ENCODE measurements around the gene MAGEA10. TPM values are rescaled to one million over a fixed set of nuclear protein-coding genes. Genes with fewer than 3 reads are reported as not detected.

MAGEA10 gene
- total RNA-seq, 2 donors from 2014 or later = not detected

- H3K27me3 Mint-ChIP-seq (ENCODE audit: insufficient read depth) = no peaks in the 10 kb centered on the region
- no peaks in the 10 kb centered on the region for H3K4me1 ChIP-seq (ENCODE audit: control insufficient read depth, insufficient read depth, low read length)
- H3K9me3 ChIP-seq (ENCODE audit: control insufficient read depth, low read length) = no peaks in the 10 kb centered on the region
- no peak overlapping the region for H3K9ac ChIP-seq (ENCODE audit: extremely low read depth, low read length, poor library complexity, severe bottlenecking)
- peaks cover 4% of the 10 kb centered on the region for H3K4me1 Mint-ChIP-seq
- H3K4me3 Mint-ChIP-seq = no peak overlapping the region
- H3K36me3 Mint-ChIP-seq (ENCODE audit: low read depth) = no peaks in the 10 kb centered on the region
- H3K4me3 ChIP-seq (ENCODE audit: low read length) = no peak overlapping the region
- H3K27me3 ChIP-seq (ENCODE audit: control insufficient read depth, insufficient read depth, low read length, poor library complexity, severe bottlenecking) = no peaks in the 10 kb centered on the region
- H3K27ac Mint-ChIP-seq = no peak overlapping the region
- DNase-seq = no peak
- TF ChIP-seq CTCF (conservative IDR thresholded peaks at IDR 0.05) = no peak
- WGBS, 2 experiments (ENCODE audit: insufficient coverage in 1 of 2, insufficient read length in 1 of 2) = 93% methylated on average over 1 of the region's 2 CpGs; no CpG with 5 or more reads in 1 of the 2 experiments
- no peak overlapping the region for H3K27ac ChIP-seq (ENCODE audit: low read depth, low read length)
- H3K9me3 Mint-ChIP-seq = peaks cover 56% of the 10 kb centered on the region
- H3K36me3 ChIP-seq (ENCODE audit: control insufficient read depth, insufficient read depth, low read length) = no peaks in the 10 kb centered on the region
These were observed 17.5 kb upstream of the MAGEA10 start for GRCh38 chrX:152155766-152156310.

- Histone ChIP-seq H3K36me3 (ENCODE audit: control insufficient read depth, insufficient read depth, low read length) (no peaks in the 10 kb centered on the region), H3K9ac (ENCODE audit: extremely low read depth, low read length, poor library complexity, severe bottlenecking) (no peak overlapping the region), H3K9me3 (ENCODE audit: control insufficient read depth, low read length) (no peaks in the 10 kb centered on the region), H3K27ac (ENCODE audit: low read depth, low read length) (no peak overlapping the region), H3K27me3 (ENCODE audit: control insufficient read depth, insufficient read depth, low read length, poor library complexity, severe bottlenecking) (no peaks in the 10 kb centered on the region), H3K4me1 (ENCODE audit: control insufficient read depth, insufficient read depth, low read length) (no peaks in the 10 kb centered on the region), H3K4me3 (ENCODE audit: low read length) (no peak overlapping the region)
- 100% methylated on average over 1 of the region's 1 CpG; no CpG with 5 or more reads in 1 of the 2 experiments for WGBS, 2 experiments (ENCODE audit: insufficient coverage in 1 of 2, insufficient read length in 1 of 2)
- no peak for TF ChIP-seq CTCF (conservative IDR thresholded peaks at IDR 0.05)
- Mint-ChIP-seq H3K27ac (no peak overlapping the region), H3K27me3 (ENCODE audit: insufficient read depth) (no peaks in the 10 kb centered on the region), H3K4me1 (peaks cover 4% of the 10 kb centered on the region), H3K9me3 (peaks cover 59% of the 10 kb centered on the region), H3K36me3 (ENCODE audit: low read depth) (no peaks in the 10 kb centered on the region), H3K4me3 (no peak overlapping the region)
- DNase-seq = peak; percentile 59
These were observed 15.7 kb upstream of the MAGEA10 start for GRCh38 chrX:152154050-152154449.

GRCh38 chrX:152151256-152151655 is 12.9 kb upstream of the MAGEA10 start:
- Histone ChIP-seq H3K36me3 (ENCODE audit: control insufficient read depth, insufficient read depth, low read length) (no peaks in the 10 kb centered on the region), H3K27ac (ENCODE audit: low read depth, low read length) (no peak overlapping the region), H3K9ac (ENCODE audit: extremely low read depth, low read length, poor library complexity, severe bottlenecking) (no peak overlapping the region), H3K4me1 (ENCODE audit: control insufficient read depth, insufficient read depth, low read length) (no peaks in the 10 kb centered on the region), H3K4me3 (ENCODE audit: low read length) (no peak overlapping the region), H3K27me3 (ENCODE audit: control insufficient read depth, insufficient read depth, low read length, poor library complexity, severe bottlenecking) (no peaks in the 10 kb centered on the region), H3K9me3 (ENCODE audit: control insufficient read depth, low read length) (no peaks in the 10 kb centered on the region)
- Mint-ChIP-seq H3K27ac (no peak overlapping the region), H3K4me1 (peaks cover 4% of the 10 kb centered on the region), H3K4me3 (no peak overlapping the region), H3K36me3 (ENCODE audit: low read depth) (no peaks in the 10 kb centered on the region), H3K27me3 (ENCODE audit: insufficient read depth) (no peaks in the 10 kb centered on the region), H3K9me3 (peaks cover 50% of the 10 kb centered on the region)
- WGBS, 2 experiments (ENCODE audit: insufficient coverage in 1 of 2, insufficient read length in 1 of 2) = 93 to 100% methylated on average over 1 to 3 of the region's 3 CpGs
- DNase-seq = no peak
- TF ChIP-seq CTCF (conservative IDR thresholded peaks at IDR 0.05) = no peak
